ENCODE data around the gene NUP205.

Gene NUP205

GRCh38 chr7:135541029-135541428 lies 16.7 kb upstream of the NUP205 start:
- in situ Hi-C loops (cut with MboI; ENCODE audit: low sequenced_read_pairs), result no loop called here

- in situ Hi-C loops (cut with MboI; ENCODE audit: low sequenced_read_pairs), result no loop called here
Observed at GRCh38 chr7:135550196-135550595, 7.5 kb upstream of the NUP205 start.

DNA sequence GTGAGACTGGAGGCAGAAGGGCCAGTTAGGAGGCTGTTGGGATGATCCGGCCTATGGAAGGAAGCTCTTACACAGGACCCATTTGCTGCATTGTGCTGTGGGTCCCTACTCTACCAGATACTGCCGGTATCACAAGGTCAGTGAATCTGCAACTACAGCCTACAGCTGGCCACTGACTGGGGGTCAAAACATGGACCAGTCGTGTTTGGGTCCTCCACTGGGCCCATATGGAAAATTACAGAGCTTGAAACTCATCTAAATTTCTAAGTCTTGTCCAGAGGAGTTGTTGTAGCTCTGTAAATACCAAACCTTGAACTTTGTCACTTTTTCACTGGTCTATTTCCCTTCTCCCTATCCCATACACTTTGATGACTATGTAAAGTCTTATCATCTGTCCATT lies 5.6 kb upstream of the NUP205 start:
- in situ Hi-C loops (cut with MboI; ENCODE audit: low sequenced_read_pairs), result no loop called here

GRCh38 chr7:135553346-135553745 lies 4.4 kb upstream of the NUP205 start:
- in situ Hi-C loops (cut with MboI; ENCODE audit: low sequenced_read_pairs), result no loop called here

GRCh38 chr7:135558337-135558767 lies 635 bp downstream of the NUP205 start:
- in situ Hi-C loops (cut with MboI; ENCODE audit: low sequenced_read_pairs), result no loop called here

DNA sequence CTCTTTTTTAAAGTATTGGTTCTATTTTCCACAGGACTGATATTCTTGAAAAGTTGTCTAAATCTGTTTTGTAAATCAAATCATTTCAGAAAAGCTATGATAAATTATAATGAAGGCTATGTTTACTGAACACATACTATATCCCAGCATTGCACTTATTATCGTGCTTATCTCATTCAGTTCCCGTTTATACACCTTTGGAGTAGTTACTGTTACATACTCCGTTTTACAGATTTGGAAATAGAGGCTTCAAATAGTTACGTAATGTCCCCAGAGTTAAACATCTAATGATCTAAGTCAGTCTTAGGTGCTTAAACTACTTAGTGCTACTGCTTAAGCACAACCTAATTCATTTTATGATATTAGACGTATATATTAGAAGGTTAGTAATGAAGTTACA lies 1.2 kb downstream of the NUP205 start:
- in situ Hi-C loops (cut with MboI; ENCODE audit: low sequenced_read_pairs), result no loop called here

- in situ Hi-C loops (cut with MboI; ENCODE audit: low sequenced_read_pairs), result no loop called here
Observed at GRCh38 chr7:135560631-135561030, 2.9 kb downstream of the NUP205 start.

- in situ Hi-C loops (cut with MboI; ENCODE audit: low sequenced_read_pairs), result no loop called here
Observed at GRCh38 chr7:135562720-135563119, 5.0 kb downstream of the NUP205 start.

DNA sequence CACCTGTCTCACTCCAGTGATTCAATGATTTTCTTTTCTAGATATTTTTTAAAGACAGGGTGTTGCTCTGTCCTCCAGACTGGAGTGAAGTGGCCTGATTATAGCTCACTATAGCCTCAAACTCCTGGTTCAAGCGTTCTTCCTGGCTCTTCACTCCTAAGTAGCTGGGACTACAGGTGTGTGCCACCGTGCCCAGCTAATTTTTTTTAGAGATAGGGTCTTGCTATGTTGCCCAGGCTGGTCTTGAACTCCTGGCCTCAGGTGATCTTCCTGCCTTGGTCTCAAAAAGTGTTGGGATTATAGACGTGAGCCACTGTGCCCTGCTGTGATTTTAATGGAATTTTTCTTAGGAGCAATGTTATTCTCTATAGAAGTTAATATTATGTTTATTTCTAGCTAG lies 14.1 kb downstream of the NUP205 start:
- in situ Hi-C loops (cut with MboI; ENCODE audit: low sequenced_read_pairs), result no loop called here

DNA sequence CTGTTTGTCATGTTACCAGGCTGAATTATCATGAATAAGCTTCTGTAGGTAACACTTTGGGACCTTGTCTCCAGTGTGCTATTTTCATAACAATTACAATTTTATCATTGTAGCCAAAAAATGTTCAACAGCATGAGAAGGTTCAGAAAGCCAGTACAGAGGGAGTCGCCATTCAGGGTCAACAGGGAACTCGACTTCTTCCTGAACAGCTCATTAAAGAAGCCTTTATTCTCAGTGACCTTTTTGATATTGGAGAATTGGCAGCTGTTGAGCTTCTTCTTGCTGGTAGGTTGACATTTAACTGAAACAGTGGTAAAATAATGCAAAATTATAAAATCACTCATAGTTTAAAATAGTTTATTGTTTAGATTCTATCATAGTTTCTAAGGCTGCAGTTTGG lies 15.8 kb downstream of the NUP205 start:
- in situ Hi-C loops (cut with MboI; ENCODE audit: low sequenced_read_pairs), result no loop called here

- in situ Hi-C loops (cut with MboI; ENCODE audit: low sequenced_read_pairs), result no loop called here
Observed at GRCh38 chr7:135575296-135575695, 17.6 kb downstream of the NUP205 start.

DNA sequence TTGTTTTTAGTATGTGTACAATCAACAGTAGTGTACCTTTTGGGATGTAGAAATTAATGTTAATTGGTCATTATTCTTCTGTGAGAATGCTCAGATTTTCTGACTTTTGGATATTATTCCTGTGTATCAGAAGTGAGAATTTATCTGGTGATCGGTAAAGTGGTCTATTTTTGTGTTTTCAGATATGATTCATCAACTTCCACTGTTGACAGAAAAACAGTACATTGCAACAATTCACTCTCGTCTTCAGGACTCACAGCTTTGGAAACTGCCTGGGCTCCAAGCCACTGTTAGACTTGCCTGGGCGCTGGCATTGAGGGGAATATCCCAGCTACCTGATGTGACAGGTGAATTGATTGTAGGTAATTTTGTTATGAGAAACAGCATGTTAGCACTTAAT lies 20.9 kb downstream of the NUP205 start:
- in situ Hi-C loops (cut with MboI; ENCODE audit: low sequenced_read_pairs), result no loop called here

- in situ Hi-C loops (cut with MboI; ENCODE audit: low sequenced_read_pairs), result no loop called here
Observed at GRCh38 chr7:135584362-135585353, 26.9 kb downstream of the NUP205 start.

- in situ Hi-C loops (cut with MboI; ENCODE audit: low sequenced_read_pairs), result no loop called here
Observed at GRCh38 chr7:135597181-135597925, 39.6 kb downstream of the NUP205 start.

DNA sequence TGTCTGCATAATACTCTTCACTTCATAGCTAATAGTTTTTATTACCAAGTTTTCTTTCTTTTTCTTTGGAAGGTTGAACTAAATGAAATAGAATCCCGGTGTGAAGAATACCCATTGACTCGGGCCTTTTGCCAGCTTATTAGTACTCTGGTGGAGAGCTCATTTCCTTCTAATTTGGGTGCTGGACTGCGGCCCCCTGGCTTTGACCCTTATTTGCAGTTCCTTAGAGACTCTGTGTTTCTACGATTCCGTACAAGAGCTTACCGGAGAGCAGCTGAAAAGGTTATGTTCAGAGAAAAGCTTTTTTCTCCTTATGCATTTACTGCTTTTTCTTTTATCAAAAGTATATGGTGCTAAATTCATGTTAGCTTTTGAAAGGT lies 40.2 kb downstream of the NUP205 start:
- in situ Hi-C loops (cut with MboI; ENCODE audit: low sequenced_read_pairs), result no loop called here

GRCh38 chr7:135599471-135599870 lies 41.8 kb downstream of the NUP205 start:
- in situ Hi-C loops (cut with MboI; ENCODE audit: low sequenced_read_pairs), result no loop called here

GRCh38 chr7:135600226-135600625 lies 42.5 kb downstream of the NUP205 start:
- in situ Hi-C loops (cut with MboI; ENCODE audit: low sequenced_read_pairs), result loop anchor here (25.0 kb wide), 1 partner anchor 313 kb away; no protein-coding TSS in a partner anchor

- in situ Hi-C loops (cut with MboI; ENCODE audit: low sequenced_read_pairs), result loop anchor here (25.0 kb wide), 1 partner anchor 314 kb away; no protein-coding TSS in a partner anchor
Observed at GRCh38 chr7:135601182-135601581, 43.5 kb downstream of the NUP205 start.

DNA sequence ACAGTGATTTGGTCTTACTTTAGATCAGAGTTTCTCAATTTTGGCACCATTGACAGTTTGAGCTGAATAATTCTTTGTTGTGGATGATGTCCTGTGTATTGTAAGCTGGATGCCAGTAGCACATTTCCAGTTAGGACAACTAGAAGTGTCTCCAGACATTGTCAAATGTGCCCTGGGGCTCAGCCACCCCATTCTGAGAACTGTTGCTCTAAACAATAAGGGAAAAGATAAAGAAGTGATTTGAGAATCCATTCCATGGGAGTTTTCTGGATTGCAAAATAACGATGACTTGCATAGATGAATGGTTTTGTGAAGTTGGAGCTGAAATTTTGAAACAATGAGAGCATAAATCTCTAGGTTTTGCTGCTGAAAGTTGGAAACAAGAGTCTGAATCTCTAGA lies 44.6 kb downstream of the NUP205 start:
- in situ Hi-C loops (cut with MboI; ENCODE audit: low sequenced_read_pairs), result loop anchor here (25.0 kb wide), 1 partner anchor 315 kb away; no protein-coding TSS in a partner anchor

DNA sequence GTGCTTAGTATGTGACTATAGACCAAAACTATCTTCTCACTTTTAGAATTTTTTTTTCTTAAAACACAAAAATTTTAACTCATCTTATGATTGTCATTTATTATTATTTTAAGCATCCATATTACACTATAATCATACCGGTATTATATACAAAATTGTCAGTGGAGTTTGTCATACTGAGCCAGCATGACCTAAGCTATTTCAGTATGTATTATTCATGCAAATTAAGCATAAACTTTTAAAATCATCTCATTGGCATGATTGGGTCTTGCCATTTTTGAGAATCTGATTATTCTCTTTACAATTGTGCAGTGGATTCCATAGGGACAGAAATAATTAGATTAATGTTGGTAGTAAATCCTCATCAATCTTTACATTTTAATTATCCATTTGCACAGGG lies 58.4 kb downstream of the NUP205 start:
- in situ Hi-C loops (cut with MboI; ENCODE audit: low sequenced_read_pairs), result loop anchor here (25.0 kb wide), 1 partner anchor 329 kb away; no protein-coding TSS in a partner anchor

DNA sequence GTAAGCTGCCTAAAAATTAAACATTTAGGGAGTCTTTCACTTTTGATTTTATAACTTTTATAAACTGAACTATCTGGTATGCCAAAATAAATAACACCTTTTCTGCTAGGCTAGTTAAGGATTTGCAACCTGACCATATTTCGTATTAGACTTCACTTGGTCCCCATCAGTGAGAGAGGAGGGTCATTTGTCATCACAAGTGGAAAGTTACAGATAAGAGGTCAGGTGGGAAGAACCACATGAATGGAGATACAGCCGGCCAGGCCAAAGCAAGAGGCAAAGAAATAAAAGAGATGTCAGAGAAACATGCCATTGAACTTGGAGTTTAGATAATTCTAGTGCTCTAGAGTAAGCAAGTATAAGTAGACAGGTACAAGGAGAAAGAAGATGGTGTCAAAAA lies 60.1 kb downstream of the NUP205 start:
- in situ Hi-C loops (cut with MboI; ENCODE audit: low sequenced_read_pairs), result loop anchor here (25.0 kb wide), 1 partner anchor 330 kb away; no protein-coding TSS in a partner anchor

Data from HL-60/S4 treated with retinoic acid at 250 ng/mL for 4 days and 3 days (cell line).